K562 (cell line): Measurements from ENCODE around the gene ZNF740. TPM values are rescaled to one million over a fixed set of nuclear protein-coding genes. Genes with fewer than 3 reads are reported as not detected.

ENCODE experiments used
- CHCHD3 ChIP-seq: fragments of 250-450 bp; sonication (Bioruptor Pico); IDR thresholded peaks from 2 replicates; pipeline ENCODE4 v2.1.2; 2022; ENCODE audit warnings: mild to moderate bottlenecking
- CREBBP ChIP-seq: IDR thresholded peaks from one replicate; pipeline ENCODE4 v1.6.1; 2012; ENCODE audit warnings: low read depth, mild to moderate bottlenecking, control low read depth, inconsistent platforms, low read length
- CTBP1 ChIP-seq: fragments of 450-650 bp; IDR thresholded peaks from 2 replicates; pipeline ENCODE4 v1.6.1; 2016; ENCODE audit warnings: borderline replicate concordance
- ELF2 ChIP-seq: fragments of 250-450 bp; sonication (Bioruptor Pico); IDR thresholded peaks from 2 replicates; pipeline ENCODE4 v1.5.0; 2021; ENCODE audit warnings: mild to moderate bottlenecking
- ELF4 ChIP-seq: fragments of 450-650 bp; formaldehyde crosslinking; IDR thresholded peaks from 2 replicates; pipeline ENCODE4 v1.4.0; 2022; ENCODE audit warnings: missing genetic modification characterization
- HSF4 ChIP-seq: fragments of 250-450 bp; sonication (Bioruptor Pico); IDR thresholded peaks from 2 replicates; pipeline ENCODE4 v2.1.2; 2022; ENCODE audit warnings: mild to moderate bottlenecking, moderate library complexity, borderline replicate concordance
- KDM1A ChIP-seq, 2 experiments: fragments of 450-650 bp; IDR thresholded peaks; 2 replicates each; pipeline ENCODE4 v1.6.1; 2016; ENCODE audit warnings: mild to moderate bottlenecking in 2 of 2
- KLF1 ChIP-seq: fragments of 450-650 bp; IDR thresholded peaks from 2 replicates; pipeline ENCODE4 v1.6.1; 2016; ENCODE audit warnings: missing genetic modification characterization, missing compliant biosample characterization
- L3MBTL2 ChIP-seq: fragments of 450-650 bp; IDR thresholded peaks from 2 replicates; pipeline ENCODE4 v1.6.1; 2016; ENCODE audit warnings: mild to moderate bottlenecking, moderate library complexity
- PHB ChIP-seq: fragments of 250-450 bp; sonication (Bioruptor Pico); IDR thresholded peaks from 2 replicates; pipeline ENCODE4 v1.5.0; 2021
- POLR2A ChIP-seq: fragments of 450-650 bp; conservative IDR thresholded peaks from 2 replicates; pipeline ENCODE4 v1.6.1; 2016
- SRF ChIP-seq, 2 experiments: fragments of 250-450, 450-650 bp in 1 of 2; sonication (Bioruptor Pico) in 1 of 2; sonication (generic) in 1 of 2; formaldehyde crosslinking; IDR thresholded peaks; 2 replicates each; pipeline versions ENCODE4 v1.5.0 to v1.5.1; 2020 to 2022; ENCODE audit warnings: mild to moderate bottlenecking in 1 of 2, missing genetic modification reagents in 1 of 2
- SRSF3 ChIP-seq: fragments of 200-400 bp; formaldehyde crosslinking; IDR thresholded peaks from 2 replicates; pipeline ENCODE4 v1.6.1; 2016; ENCODE audit warnings: mild to moderate bottlenecking, low read length, moderate library complexity; ENCODE audit not compliant: insufficient read depth
- TAF9B ChIP-seq: fragments of 450-650 bp; IDR thresholded peaks from 2 replicates; pipeline ENCODE4 v1.6.1; 2018; ENCODE audit warnings: mild to moderate bottlenecking; ENCODE audit not compliant: partially characterized antibody
- TAL1 ChIP-seq: fragments of 450-650 bp; IDR thresholded peaks from 2 replicates; pipeline ENCODE4 v1.6.1; 2016; ENCODE audit warnings: mild to moderate bottlenecking
- TFAM ChIP-seq: fragments of 250-450 bp; sonication (Bioruptor Pico); conservative IDR thresholded peaks from 2 replicates; pipeline ENCODE4 v1.5.0; 2021; ENCODE audit warnings: mild to moderate bottlenecking, moderate library complexity
- U2AF1 ChIP-seq: fragments of 200-400 bp; formaldehyde crosslinking; optimal IDR thresholded peaks from 2 replicates; pipeline ENCODE3; 2017; ENCODE audit warnings: mild to moderate bottlenecking, low read depth, low read length, moderate library complexity
- XRCC3 ChIP-seq: fragments of 450-650 bp; IDR thresholded peaks from 2 replicates; pipeline ENCODE4 v1.6.1; 2017; ENCODE audit warnings: mild to moderate bottlenecking, moderate library complexity
- ZNF23 ChIP-seq: fragments of 250-450 bp; sonication (Bioruptor Pico); IDR thresholded peaks from 2 replicates; pipeline ENCODE4 v1.4.0; 2020; ENCODE audit warnings: mild to moderate bottlenecking
- ZNF263 ChIP-seq: sonication (generic); formaldehyde crosslinking; IDR thresholded peaks from 2 replicates; pipeline ENCODE4 v1.8.0; 2022; ENCODE audit warnings: mild to moderate bottlenecking, missing genetic modification reagents, borderline replicate concordance
- ZSCAN29 ChIP-seq: fragments of 450-650 bp; IDR thresholded peaks from 2 replicates; pipeline ENCODE4 v1.6.1; 2017
- polyA plus RNA-seq, 8 experiments: library from polyadenylated mRNA; depleted of rRNA in 4 of 8; stranded (reverse) in 5 of 8; unstranded in 3 of 8; fragments of >200 nt; fragmentation: Nextera tagmentation in 2 of 8; fragmentation: Illumina TruSeq in 1 of 8; extraction: Ambion mirVana in 2 of 8; extraction: Trizol in 1 of 8; gene quantifications; 2 replicates each; pipeline versions ENCODE4 v1.2.1 to v1.2.3, GENCODE V29; 2011 to 2014; ENCODE audit warnings: inconsistent platforms in 1 of 8, missing spikeins in 1 of 8
- total RNA-seq, 7 experiments: library from RNA; depleted of rRNA in 6 of 7; stranded (reverse); fragments of >200 nt in 6 of 7; fragmentation: Illumina TruSeq in 2 of 7; extraction: Trizol in 2 of 7; gene quantifications; 2 replicates each; pipeline versions ENCODE4 v1.2.1 to v1.2.3, GENCODE V29; 2011 to 2021; ENCODE audit warnings: low replicate concordance in 1 of 7
- TF ChIP-seq, protein P1 (sequence below): fragments of 450-650 bp; formaldehyde crosslinking; IDR thresholded peaks from 2 replicates; pipeline ENCODE4 v1.4.0; 2020; ENCODE audit warnings: mild to moderate bottlenecking, moderate library complexity
- TF ChIP-seq, protein P2 (sequence below): IDR thresholded peaks from 2 replicates; pipeline ENCODE4 v1.6.1; 2011; ENCODE audit not compliant: insufficient read length; ENCODE audit errors: extremely low read depth
- TF ChIP-seq, protein P3 (sequence below): sonication (generic); formaldehyde crosslinking; IDR thresholded peaks from 2 replicates; pipeline ENCODE4 v1.8.1; 2023; ENCODE audit warnings: mild to moderate bottlenecking, missing genetic modification reagents
- TF ChIP-seq, protein P4 (sequence below): IDR thresholded peaks from 2 replicates; pipeline ENCODE4 v1.6.1; 2016; ENCODE audit warnings: missing genetic modification characterization, missing compliant biosample characterization
- TF ChIP-seq, protein P5 (sequence below): fragments of 250-450 bp; sonication (Bioruptor Pico); IDR thresholded peaks from 2 replicates; pipeline ENCODE4 v1.5.1; 2021; ENCODE audit warnings: mild to moderate bottlenecking

The ZNF740 gene
- total and polyA plus RNA-seq, 9 of the 15 experiments (the other 6 are each of a cell fraction or from before 2014, with no cell fraction given), result 0.57 to 46.4 (median 18.6) TPM

DNA sequence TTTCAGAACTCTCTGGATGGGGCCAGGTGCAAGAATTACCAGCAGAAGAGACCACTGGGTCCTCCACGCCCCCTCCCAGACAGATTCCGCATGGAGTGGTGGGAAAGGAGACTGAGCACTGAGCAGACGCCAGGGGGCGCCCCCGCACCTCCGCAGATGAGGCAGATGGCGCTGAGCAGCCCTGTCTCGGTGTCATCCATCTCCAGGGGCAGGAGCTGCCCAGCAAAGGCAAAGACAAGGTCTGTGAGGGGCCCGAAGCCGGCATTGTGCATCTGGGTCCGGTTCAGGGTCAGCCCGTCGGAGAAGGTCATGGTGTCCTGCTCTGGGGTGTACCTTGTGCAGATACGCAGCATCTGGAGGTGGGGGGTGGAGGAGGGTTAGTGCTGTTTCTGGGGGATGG, 32.8 kb downstream of the ZNF740 start (continued):
- TF ChIP-seq TAF9B, result no peak
- TF ChIP-seq, protein P1, sequence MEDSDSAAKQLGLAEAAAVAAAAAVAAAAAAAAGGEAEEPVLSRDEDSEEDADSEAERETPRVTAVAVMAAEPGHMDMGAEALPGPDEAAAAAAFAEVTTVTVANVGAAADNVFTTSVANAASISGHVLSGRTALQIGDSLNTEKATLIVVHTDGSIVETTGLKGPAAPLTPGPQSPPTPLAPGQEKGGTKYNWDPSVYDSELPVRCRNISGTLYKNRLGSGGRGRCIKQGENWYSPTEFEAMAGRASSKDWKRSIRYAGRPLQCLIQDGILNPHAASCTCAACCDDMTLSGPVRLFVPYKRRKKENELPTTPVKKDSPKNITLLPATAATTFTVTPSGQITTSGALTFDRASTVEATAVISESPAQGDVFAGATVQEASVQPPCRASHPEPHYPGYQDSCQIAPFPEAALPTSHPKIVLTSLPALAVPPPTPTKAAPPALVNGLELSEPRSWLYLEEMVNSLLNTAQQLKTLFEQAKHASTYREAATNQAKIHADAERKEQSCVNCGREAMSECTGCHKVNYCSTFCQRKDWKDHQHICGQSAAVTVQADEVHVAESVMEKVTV (CRISPR knock-in tag), result peak; percentile 97
- TF ChIP-seq ZSCAN29, result no peak
- no peak for TF ChIP-seq ELF2 (CRISPR knock-in tag)
- TF ChIP-seq, protein P2, sequence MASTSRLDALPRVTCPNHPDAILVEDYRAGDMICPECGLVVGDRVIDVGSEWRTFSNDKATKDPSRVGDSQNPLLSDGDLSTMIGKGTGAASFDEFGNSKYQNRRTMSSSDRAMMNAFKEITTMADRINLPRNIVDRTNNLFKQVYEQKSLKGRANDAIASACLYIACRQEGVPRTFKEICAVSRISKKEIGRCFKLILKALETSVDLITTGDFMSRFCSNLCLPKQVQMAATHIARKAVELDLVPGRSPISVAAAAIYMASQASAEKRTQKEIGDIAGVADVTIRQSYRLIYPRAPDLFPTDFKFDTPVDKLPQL, result no peak
- TF ChIP-seq CTBP1, result peak; percentile 70; the same call in 1 of the 2 replicates
- no peak for TF ChIP-seq SRSF3
- TF ChIP-seq U2AF1, result no peak
- 0 out of 2 replicates have a peak, but pooled peaks have one; percentile 5 for TF ChIP-seq TAL1
- TF ChIP-seq, protein P3, sequence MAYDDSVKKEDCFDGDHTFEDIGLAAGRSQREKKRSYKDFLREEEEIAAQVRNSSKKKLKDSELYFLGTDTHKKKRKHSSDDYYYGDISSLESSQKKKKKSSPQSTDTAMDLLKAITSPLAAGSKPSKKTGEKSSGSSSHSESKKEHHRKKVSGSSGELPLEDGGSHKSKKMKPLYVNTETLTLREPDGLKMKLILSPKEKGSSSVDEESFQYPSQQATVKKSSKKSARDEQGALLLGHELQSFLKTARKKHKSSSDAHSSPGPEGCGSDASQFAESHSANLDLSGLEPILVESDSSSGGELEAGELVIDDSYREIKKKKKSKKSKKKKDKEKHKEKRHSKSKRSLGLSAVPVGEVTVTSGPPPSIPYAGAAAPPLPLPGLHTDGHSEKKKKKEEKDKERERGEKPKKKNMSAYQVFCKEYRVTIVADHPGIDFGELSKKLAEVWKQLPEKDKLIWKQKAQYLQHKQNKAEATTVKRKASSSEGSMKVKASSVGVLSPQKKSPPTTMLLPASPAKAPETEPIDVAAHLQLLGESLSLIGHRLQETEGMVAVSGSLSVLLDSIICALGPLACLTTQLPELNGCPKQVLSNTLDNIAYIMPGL (CRISPR knock-in tag), result no peak
- TF ChIP-seq, protein P4, sequence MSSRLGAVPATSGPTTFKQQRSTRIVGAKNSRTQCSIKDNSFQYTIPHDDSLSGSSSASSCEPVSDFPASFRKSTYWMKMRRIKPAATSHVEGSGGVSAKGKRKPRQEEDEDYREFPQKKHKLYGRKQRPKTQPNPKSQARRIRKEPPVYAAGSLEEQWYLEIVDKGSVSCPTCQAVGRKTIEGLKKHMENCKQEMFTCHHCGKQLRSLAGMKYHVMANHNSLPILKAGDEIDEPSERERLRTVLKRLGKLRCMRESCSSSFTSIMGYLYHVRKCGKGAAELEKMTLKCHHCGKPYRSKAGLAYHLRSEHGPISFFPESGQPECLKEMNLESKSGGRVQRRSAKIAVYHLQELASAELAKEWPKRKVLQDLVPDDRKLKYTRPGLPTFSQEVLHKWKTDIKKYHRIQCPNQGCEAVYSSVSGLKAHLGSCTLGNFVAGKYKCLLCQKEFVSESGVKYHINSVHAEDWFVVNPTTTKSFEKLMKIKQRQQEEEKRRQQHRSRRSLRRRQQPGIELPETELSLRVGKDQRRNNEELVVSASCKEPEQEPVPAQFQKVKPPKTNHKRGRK (tag), result no peak
- TF ChIP-seq POLR2A, result no peak
- TF ChIP-seq HSF4, result no peak
- no peak for TF ChIP-seq ELF4 (CRISPR knock-in tag)
- TF ChIP-seq PHB (CRISPR knock-in tag), result no peak
- TF ChIP-seq TFAM, result no peak
- TF ChIP-seq ZNF263 (CRISPR knock-in tag), result peak; percentile 23; the same call in 1 of the 2 replicates
- TF ChIP-seq CREBBP, result no peak
- no peak for TF ChIP-seq SRF (CRISPR knock-in tag; IDR thresholded peaks at IDR 0.05)
- TF ChIP-seq CHCHD3 (CRISPR knock-in tag), result no peak
- TF ChIP-seq XRCC3, result no peak
- no peak for TF ChIP-seq ZNF23
- no peak for TF ChIP-seq L3MBTL2
- TF ChIP-seq KLF1 (tag), result no peak
- TF ChIP-seq, protein P5, sequence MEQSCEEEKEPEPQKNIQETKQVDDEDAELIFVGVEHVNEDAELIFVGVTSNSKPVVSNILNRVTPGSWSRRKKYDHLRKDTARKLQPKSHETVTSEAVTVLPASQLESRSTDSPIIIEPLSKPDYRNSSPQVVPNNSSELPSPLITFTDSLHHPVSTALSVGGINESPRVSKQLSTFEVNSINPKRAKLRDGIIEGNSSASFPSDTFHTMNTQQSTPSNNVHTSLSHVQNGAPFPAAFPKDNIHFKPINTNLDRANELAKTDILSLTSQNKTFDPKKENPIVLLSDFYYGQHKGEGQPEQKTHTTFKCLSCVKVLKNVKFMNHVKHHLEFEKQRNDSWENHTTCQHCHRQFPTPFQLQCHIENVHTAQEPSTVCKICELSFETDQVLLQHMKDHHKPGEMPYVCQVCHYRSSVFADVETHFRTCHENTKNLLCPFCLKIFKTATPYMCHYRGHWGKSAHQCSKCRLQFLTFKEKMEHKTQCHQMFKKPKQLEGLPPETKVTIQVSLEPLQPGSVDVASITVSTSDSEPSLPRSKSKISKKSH (CRISPR knock-in tag), result no peak
- TF ChIP-seq KDM1A (IDR thresholded peaks at IDR 0.05), result no peak
